ENCODE results near the gene FAM3C.
"Not testable (repeated sequence)": the region's sequence is repeated elsewhere in the genome, so short reads cannot be mapped to it uniquely, and the experiment has no call there.

Gene FAM3C, protein sequence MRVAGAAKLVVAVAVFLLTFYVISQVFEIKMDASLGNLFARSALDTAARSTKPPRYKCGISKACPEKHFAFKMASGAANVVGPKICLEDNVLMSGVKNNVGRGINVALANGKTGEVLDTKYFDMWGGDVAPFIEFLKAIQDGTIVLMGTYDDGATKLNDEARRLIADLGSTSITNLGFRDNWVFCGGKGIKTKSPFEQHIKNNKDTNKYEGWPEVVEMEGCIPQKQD

DNA sequence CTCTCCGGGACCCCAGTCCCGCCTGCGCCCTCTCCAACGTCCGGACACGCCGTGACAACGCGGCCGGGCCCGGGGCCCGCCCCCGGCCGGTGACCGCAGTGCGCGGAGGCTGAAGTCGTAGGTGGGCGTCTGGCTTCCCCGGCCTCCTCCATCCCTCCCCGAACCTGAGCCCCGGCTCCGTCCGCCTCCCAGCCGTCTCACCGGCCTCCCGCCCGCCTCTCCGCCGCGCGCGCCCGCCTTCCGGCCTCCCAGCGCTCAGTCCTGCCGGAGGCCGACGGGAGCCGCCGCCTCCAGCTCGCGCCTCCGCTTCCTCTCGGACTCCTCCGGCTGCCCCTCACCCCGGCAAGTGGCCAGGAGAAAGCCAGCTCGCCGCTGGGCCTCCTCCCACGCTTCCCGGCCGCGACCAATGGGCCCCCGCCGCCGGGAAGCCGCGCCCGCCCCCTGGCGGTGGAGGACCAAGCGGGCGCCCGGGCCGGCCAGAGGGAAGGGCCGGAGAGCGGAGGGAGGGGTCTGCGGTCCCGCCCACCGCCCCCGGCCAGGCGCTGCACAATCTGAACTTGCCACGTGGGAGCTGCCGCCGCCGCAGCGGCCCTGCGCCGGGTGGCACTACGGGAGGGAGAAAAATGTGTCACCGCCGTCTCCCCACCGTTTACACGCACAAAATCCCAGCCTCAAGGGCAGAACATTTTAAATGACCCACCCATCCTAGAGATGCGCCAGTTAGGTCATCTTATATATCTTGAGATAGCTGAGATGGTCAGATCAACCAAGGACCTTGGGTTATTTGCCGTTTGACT is at the start of gene FAM3C:
Gene FAM3C (minus strand): TSS at position 348 of the 797 bp plus-strand sequence. CDS start 13,339 bp downstream, outside the sequence.
- TF ChIP-seq CTCF (IDR thresholded peaks at IDR 0.05; ENCODE audit: low read depth, low read length, missing control alignments) = peak; percentile 79
- H3K4me3 ChIP-seq (replicated peaks; ENCODE audit: low read depth, low read length) = peak within 1 kb of the TSS; percentile 64

DNA sequence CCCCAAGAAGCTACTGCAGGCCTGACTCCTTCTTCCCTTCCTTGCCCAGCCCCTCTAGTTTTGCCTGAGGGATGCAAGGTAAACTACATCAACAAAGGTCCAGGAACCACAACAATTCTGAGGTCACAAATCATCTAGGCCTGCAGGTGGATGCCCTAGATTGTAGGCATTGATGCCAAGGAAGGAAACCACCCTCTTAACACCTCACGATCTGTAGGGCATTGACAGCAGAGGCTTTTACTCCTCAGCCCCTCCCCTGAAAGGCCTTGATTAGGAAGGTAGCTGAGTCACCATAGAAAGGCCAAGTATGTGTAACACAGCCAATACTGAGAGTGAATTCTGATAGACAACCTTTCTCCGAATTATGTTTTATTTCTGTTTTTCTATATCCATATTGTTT is 46.7 kb upstream of the FAM3C start:
- no peak overlapping the region for H3K4me3 ChIP-seq (replicated peaks; ENCODE audit: low read depth, low read length)
- DNase-seq (ENCODE audit: extremely low read depth, low read depth) = no peak
- no peak for TF ChIP-seq CTCF (IDR thresholded peaks at IDR 0.05; ENCODE audit: low read depth, low read length, missing control alignments)

More for the DNA sequence above, at the start of gene FAM3C:
- DNase-seq (ENCODE audit: extremely low read depth, low read depth) = peak; percentile 52

DNA sequence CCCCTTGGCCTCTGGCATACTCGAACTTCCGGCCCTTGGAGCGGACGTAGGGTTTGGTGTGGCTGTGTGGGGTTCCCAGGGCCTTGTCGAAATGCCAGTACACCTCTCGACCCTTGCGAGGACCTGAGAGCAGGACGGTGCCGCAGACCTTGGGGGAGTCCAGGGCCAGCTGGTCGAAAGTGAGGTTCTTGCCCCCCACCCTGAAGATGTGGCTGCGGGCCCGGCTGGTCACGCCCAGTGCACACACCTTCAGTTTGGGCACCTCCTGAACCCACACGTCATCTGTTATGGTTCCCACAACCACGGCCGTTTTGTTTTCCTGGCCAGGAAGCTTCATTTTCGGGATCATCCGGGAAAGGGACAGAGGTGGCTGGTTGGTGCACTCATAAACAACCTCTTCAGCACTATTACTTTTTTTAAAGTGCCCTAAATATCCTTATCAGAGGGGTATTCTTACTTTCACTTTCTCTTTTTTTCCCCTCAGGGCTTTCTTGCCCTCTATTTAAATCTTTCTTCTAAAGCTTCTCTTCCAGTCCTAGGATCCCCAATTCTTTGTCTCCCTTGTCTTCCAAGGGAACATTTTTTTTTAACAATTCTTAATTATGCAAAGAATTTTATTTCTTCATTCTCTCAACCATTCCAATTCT is 44.9 kb upstream of the FAM3C start:
- TF ChIP-seq CTCF (IDR thresholded peaks at IDR 0.05; ENCODE audit: low read depth, low read length, missing control alignments) = no peak
- no peak for DNase-seq (ENCODE audit: extremely low read depth, low read depth)
- H3K4me3 ChIP-seq (replicated peaks; ENCODE audit: low read depth, low read length) = no peak overlapping the region

- DNase-seq (ENCODE audit: extremely low read depth, low read depth); H3K4me3 ChIP-seq (replicated peaks; ENCODE audit: low read depth, low read length): not testable (repeated sequence)
Observed at GRCh38 chr7:121438043-121438955, 42.2 kb upstream of the FAM3C start.

GRCh38 chr7:121437470-121437869 is 41.4 kb upstream of the FAM3C start:
- H3K4me3 ChIP-seq (replicated peaks; ENCODE audit: low read depth, low read length) = no peak overlapping the region
- TF ChIP-seq CTCF (IDR thresholded peaks at IDR 0.05; ENCODE audit: low read depth, low read length, missing control alignments) = no peak
- no peak for DNase-seq (ENCODE audit: extremely low read depth, low read depth)

DNA sequence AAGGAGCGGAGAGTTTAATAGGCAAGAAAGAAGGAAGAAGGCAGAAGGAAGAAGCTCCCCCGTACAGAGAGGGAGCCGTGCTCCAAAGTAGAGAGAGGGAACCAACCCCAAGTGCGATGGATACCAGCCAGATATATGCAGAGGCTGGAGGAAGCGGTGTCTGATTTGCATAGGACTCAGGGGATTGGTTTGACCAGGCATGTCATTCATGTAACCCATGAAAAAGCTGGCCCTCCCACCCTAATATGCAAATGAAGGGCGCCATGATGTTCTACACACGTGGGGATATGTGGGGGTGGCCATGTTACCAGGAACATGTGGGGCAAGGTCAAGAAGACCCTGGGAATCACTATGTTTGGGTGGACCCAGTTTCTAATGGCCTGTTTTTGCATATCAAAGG is 40.6 kb upstream of the FAM3C start:
- no peak for TF ChIP-seq CTCF (IDR thresholded peaks at IDR 0.05; ENCODE audit: low read depth, low read length, missing control alignments)
- H3K4me3 ChIP-seq (replicated peaks; ENCODE audit: low read depth, low read length) = no peak overlapping the region
- DNase-seq (ENCODE audit: extremely low read depth, low read depth) = no peak

Measured in HFF-Myc (cell line).